ENCODE results near the gene SLC39A11. TPM values are rescaled to one million over a fixed set of nuclear protein-coding genes. Genes with fewer than 3 reads are reported as not detected.

Gene SLC39A11
- total and polyA plus RNA-seq, 2 donors (not counting 1 experiment from before 2014, with no cell fraction given): 12.7 to 27.4 TPM

- Histone ChIP-seq H2AFZ (ENCODE audit: low read length) (no peak overlapping the region), H3K9ac (ENCODE audit: insufficient read depth, low read length) (no peak overlapping the region), H3K27me3 (ENCODE audit: control insufficient read depth, insufficient read depth, low read length) (no peaks in the 10 kb centered on the region), H3K4me3 (replicated peaks in 1 of 4; ENCODE audit: control extremely low read depth in 1 of 4, insufficient read depth in 1 of 4, low read depth in 3 of 4, low read length in 4 of 4) (no peak overlapping the region), H4K20me1 (ENCODE audit: control insufficient read depth, extremely low read depth, insufficient read depth, low read length) (no peaks in the 10 kb centered on the region), H3K9me3 (ENCODE audit: control insufficient read depth, insufficient read depth, low read depth, low read length) (no peaks in the 10 kb centered on the region), H3K4me2 (ENCODE audit: extremely low read depth, insufficient read depth, low read length) (no peak overlapping the region), H3K36me3 (ENCODE audit: control insufficient read depth, insufficient read depth, low read length) (no peaks in the 10 kb centered on the region), H3K27ac (ENCODE audit: insufficient read depth, low read length) (no peak overlapping the region), H3K4me1 (ENCODE audit: control insufficient read depth, extremely low read depth, insufficient read depth, low read length) (peaks cover 3% of the 10 kb centered on the region), H3K79me2 (ENCODE audit: control insufficient read depth, insufficient read depth, low read length) (no peaks in the 10 kb centered on the region)
- peak in 1 of 2 donors; percentile 25 for DNase-seq (ENCODE audit: low read depth in 2 of 2)
- TF ChIP-seq EZH2 (IDR thresholded peaks at IDR 0.05; ENCODE audit: low read length, missing control alignments): no peak
- no peak for TF ChIP-seq CTCF (conservative IDR thresholded peaks at IDR 0.05 in 1 of 2, IDR thresholded peaks at IDR 0.05 in 1 of 2; ENCODE audit: low read depth in 1 of 2, low read length in 2 of 2)
Observed at GRCh38 chr17:72667096-72668063, 425.1 kb downstream of the SLC39A11 start.

- H4K20me1 ChIP-seq (ENCODE audit: control insufficient read depth, extremely low read depth, insufficient read depth, low read length): no peaks in the 10 kb centered on the region
- DNase-seq (ENCODE audit: low read depth in 2 of 2): peak; percentile 57 to 68
- H3K79me2 ChIP-seq (ENCODE audit: control insufficient read depth, insufficient read depth, low read length): no peaks in the 10 kb centered on the region
- H3K27me3 ChIP-seq (ENCODE audit: control insufficient read depth, insufficient read depth, low read length): no peaks in the 10 kb centered on the region
- no peaks in the 10 kb centered on the region for H3K9me3 ChIP-seq (ENCODE audit: control insufficient read depth, insufficient read depth, low read depth, low read length)
- H3K27ac ChIP-seq (ENCODE audit: insufficient read depth, low read length): no peak overlapping the region
- no peak overlapping the region for H3K9ac ChIP-seq (ENCODE audit: insufficient read depth, low read length)
- no peaks in the 10 kb centered on the region for H3K36me3 ChIP-seq (ENCODE audit: control insufficient read depth, insufficient read depth, low read length)
- H3K4me3 ChIP-seq (replicated peaks in 1 of 4; ENCODE audit: control extremely low read depth in 1 of 4, insufficient read depth in 1 of 4, low read depth in 3 of 4, low read length in 4 of 4): peak overlapping the region in 1 of 4 experiments; percentile 11
- no peak for TF ChIP-seq EZH2 (IDR thresholded peaks at IDR 0.05; ENCODE audit: low read length, missing control alignments)
- TF ChIP-seq CTCF (conservative IDR thresholded peaks at IDR 0.05 in 1 of 2, IDR thresholded peaks at IDR 0.05 in 1 of 2; ENCODE audit: low read depth in 1 of 2, low read length in 2 of 2): no peak
- no peak overlapping the region for H2AFZ ChIP-seq (ENCODE audit: low read length)
- peaks cover 3% of the 10 kb centered on the region for H3K4me1 ChIP-seq (ENCODE audit: control insufficient read depth, extremely low read depth, insufficient read depth, low read length)
- H3K4me2 ChIP-seq (ENCODE audit: extremely low read depth, insufficient read depth, low read length): peak overlapping the region; percentile 61
Observed at GRCh38 chr17:72665852-72666851, 426.3 kb downstream of the SLC39A11 start.

- Histone ChIP-seq H3K9ac (ENCODE audit: insufficient read depth, low read length) (no peak overlapping the region), H3K36me3 (ENCODE audit: control insufficient read depth, insufficient read depth, low read length) (no peaks in the 10 kb centered on the region), H3K9me3 (ENCODE audit: control insufficient read depth, insufficient read depth, low read depth, low read length) (no peaks in the 10 kb centered on the region), H3K79me2 (ENCODE audit: control insufficient read depth, insufficient read depth, low read length) (no peaks in the 10 kb centered on the region), H3K4me1 (ENCODE audit: control insufficient read depth, extremely low read depth, insufficient read depth, low read length) (peaks cover 3% of the 10 kb centered on the region), H3K4me2 (ENCODE audit: extremely low read depth, insufficient read depth, low read length) (no peak overlapping the region), H3K27me3 (ENCODE audit: control insufficient read depth, insufficient read depth, low read length) (no peaks in the 10 kb centered on the region), H4K20me1 (ENCODE audit: control insufficient read depth, extremely low read depth, insufficient read depth, low read length) (no peaks in the 10 kb centered on the region), H3K4me3 (replicated peaks in 1 of 4; ENCODE audit: control extremely low read depth in 1 of 4, insufficient read depth in 1 of 4, low read depth in 3 of 4, low read length in 4 of 4) (no peak overlapping the region), H3K27ac (ENCODE audit: insufficient read depth, low read length) (no peak overlapping the region), H2AFZ (ENCODE audit: low read length) (no peak overlapping the region)
- TF ChIP-seq CTCF (conservative IDR thresholded peaks at IDR 0.05 in 1 of 2, IDR thresholded peaks at IDR 0.05 in 1 of 2; ENCODE audit: low read depth in 1 of 2, low read length in 2 of 2): no peak
- no peak for TF ChIP-seq EZH2 (IDR thresholded peaks at IDR 0.05; ENCODE audit: low read length, missing control alignments)
- no peak for DNase-seq (ENCODE audit: low read depth in 2 of 2)
Observed at GRCh38 chr17:72662827-72663190, 429.7 kb downstream of the SLC39A11 start.

Data from fibroblast of lung (primary cell).